Stomach smooth muscle (tissue), 2 donors: ENCODE results near the gene SGIP1.
A peak's percentile ranks its signal among the peaks of the same experiment; 100 is the strongest.

Experiments
- H3K27ac ChIP-seq: one replicate; pipeline ENCODE4 v1.7.0; 2013; ENCODE audit warnings: mild to moderate bottlenecking, low read length, inconsistent platforms
- H3K27me3 ChIP-seq, 2 donors: one replicate each; pipeline ENCODE4 v1.7.0; 2013; ENCODE audit warnings: low read length in 2 of 2; ENCODE audit not compliant: insufficient read depth in 2 of 2, control insufficient read depth in 1 of 2
- H3K36me3 ChIP-seq, 2 donors: one replicate each; pipeline ENCODE4 v1.7.0; 2013; ENCODE audit warnings: low read length in 2 of 2; ENCODE audit not compliant: control insufficient read depth in 2 of 2, insufficient read depth in 2 of 2
- H3K4me1 ChIP-seq: one replicate; pipeline ENCODE4 v1.7.0; 2013; ENCODE audit warnings: low read length; ENCODE audit not compliant: control insufficient read depth, insufficient read depth
- H3K4me3 ChIP-seq, 2 donors: one replicate each; pipeline ENCODE4 v1.7.0; 2013; ENCODE audit warnings: low read length in 2 of 2
- H3K9ac ChIP-seq, 2 donors: one replicate each; pipeline ENCODE4 v1.7.0; 2013; ENCODE audit warnings: low read length in 2 of 2, mild to moderate bottlenecking in 1 of 2
- H3K9me3 ChIP-seq, 2 donors: one replicate each; pipeline ENCODE4 v1.7.0; 2013; ENCODE audit warnings: low read length in 2 of 2; ENCODE audit not compliant: control insufficient read depth in 2 of 2
- donor health status: healthy.
- donor health status: Pancreatic carcinoma.

Gene SGIP1

GRCh38 chr1:66502086-66502485 lies 31.9 kb upstream of the SGIP1 start:
- Histone ChIP-seq H3K4me3 (no peak overlapping the region), H3K9me3 (no peaks in the 10 kb centered on the region), H3K36me3 (no peaks in the 10 kb centered on the region), H3K27ac (no peak overlapping the region), H3K9ac (no peak overlapping the region), H3K27me3 (no peaks in the 10 kb centered on the region), H3K4me1 (no peaks in the 10 kb centered on the region)

- no peaks in the 10 kb centered on the region for H3K36me3 ChIP-seq
- H3K27ac ChIP-seq = no peak overlapping the region
- peak overlapping the region in 1 of 2 donors; percentile 12 for H3K4me3 ChIP-seq
- H3K9me3 ChIP-seq = no peaks in the 10 kb centered on the region
- H3K9ac ChIP-seq = no peak overlapping the region
- H3K27me3 ChIP-seq = no peaks in the 10 kb centered on the region
- H3K4me1 ChIP-seq = no peaks in the 10 kb centered on the region
These were observed 30.0 kb upstream of the SGIP1 start for GRCh38 chr1:66503841-66504470.

GRCh38 chr1:66505671-66506392 lies 28.1 kb upstream of the SGIP1 start:
- no peaks in the 10 kb centered on the region for H3K9me3 ChIP-seq
- H3K4me1 ChIP-seq = no peaks in the 10 kb centered on the region
- H3K36me3 ChIP-seq = no peaks in the 10 kb centered on the region
- H3K4me3 ChIP-seq = no peak overlapping the region
- H3K27ac ChIP-seq = no peak overlapping the region
- H3K9ac ChIP-seq = no peak overlapping the region
- no peaks in the 10 kb centered on the region for H3K27me3 ChIP-seq

- Histone ChIP-seq H3K4me1 (no peaks in the 10 kb centered on the region), H3K9me3 (no peaks in the 10 kb centered on the region), H3K36me3 (no peaks in the 10 kb centered on the region), H3K4me3 (no peak overlapping the region), H3K27ac (no peak overlapping the region), H3K27me3 (no peaks in the 10 kb centered on the region), H3K9ac (no peak overlapping the region)
These were observed 27.6 kb upstream of the SGIP1 start for GRCh38 chr1:66506393-66506687.

GRCh38 chr1:66506991-66507390 lies 27.0 kb upstream of the SGIP1 start:
- no peaks in the 10 kb centered on the region for H3K36me3 ChIP-seq
- H3K27ac ChIP-seq = no peak overlapping the region
- H3K4me3 ChIP-seq = no peak overlapping the region
- H3K27me3 ChIP-seq = no peaks in the 10 kb centered on the region
- H3K4me1 ChIP-seq = no peaks in the 10 kb centered on the region
- no peak overlapping the region for H3K9ac ChIP-seq
- no peaks in the 10 kb centered on the region for H3K9me3 ChIP-seq

GRCh38 chr1:66510407-66510806 lies 23.5 kb upstream of the SGIP1 start:
- Histone ChIP-seq H3K27me3 (no peaks in the 10 kb centered on the region), H3K4me1 (no peaks in the 10 kb centered on the region), H3K4me3 (no peak overlapping the region), H3K9ac (no peak overlapping the region), H3K9me3 (no peaks in the 10 kb centered on the region), H3K36me3 (no peaks in the 10 kb centered on the region), H3K27ac (no peak overlapping the region)

- no peak overlapping the region for H3K4me3 ChIP-seq
- no peaks in the 10 kb centered on the region for H3K36me3 ChIP-seq
- no peaks in the 10 kb centered on the region for H3K4me1 ChIP-seq
- H3K9ac ChIP-seq = no peak overlapping the region
- H3K27ac ChIP-seq = no peak overlapping the region
- no peaks in the 10 kb centered on the region for H3K9me3 ChIP-seq
- H3K27me3 ChIP-seq = no peaks in the 10 kb centered on the region
These were observed 22.8 kb upstream of the SGIP1 start for GRCh38 chr1:66511118-66511517.

GRCh38 chr1:66517959-66518358 lies 16.0 kb upstream of the SGIP1 start:
- no peaks in the 10 kb centered on the region for H3K9me3 ChIP-seq
- H3K36me3 ChIP-seq = no peaks in the 10 kb centered on the region
- H3K4me1 ChIP-seq = no peaks in the 10 kb centered on the region
- H3K27ac ChIP-seq = no peak overlapping the region
- H3K9ac ChIP-seq = no peak overlapping the region
- H3K4me3 ChIP-seq = no peak overlapping the region
- no peaks in the 10 kb centered on the region for H3K27me3 ChIP-seq

GRCh38 chr1:66518654-66519053 lies 15.3 kb upstream of the SGIP1 start:
- Histone ChIP-seq H3K27me3 (no peaks in the 10 kb centered on the region), H3K36me3 (no peaks in the 10 kb centered on the region), H3K9me3 (no peaks in the 10 kb centered on the region), H3K4me3 (no peak overlapping the region), H3K9ac (no peak overlapping the region), H3K27ac (no peak overlapping the region), H3K4me1 (no peaks in the 10 kb centered on the region)

- H3K4me3 ChIP-seq = no peak overlapping the region
- no peak overlapping the region for H3K9ac ChIP-seq
- no peaks in the 10 kb centered on the region for H3K36me3 ChIP-seq
- no peaks in the 10 kb centered on the region for H3K9me3 ChIP-seq
- no peak overlapping the region for H3K27ac ChIP-seq
- H3K4me1 ChIP-seq = no peaks in the 10 kb centered on the region
- H3K27me3 ChIP-seq = no peaks in the 10 kb centered on the region
These were observed 14.0 kb upstream of the SGIP1 start for GRCh38 chr1:66519992-66520391.

GRCh38 chr1:66520655-66521054 lies 13.3 kb upstream of the SGIP1 start:
- Histone ChIP-seq H3K4me1 (no peaks in the 10 kb centered on the region), H3K27ac (no peak overlapping the region), H3K9ac (no peak overlapping the region), H3K36me3 (no peaks in the 10 kb centered on the region), H3K9me3 (no peaks in the 10 kb centered on the region), H3K4me3 (no peak overlapping the region), H3K27me3 (no peaks in the 10 kb centered on the region)
